HS-27A (cell line): ENCODE measurements around the gene GPR21.

ENCODE experiments used
- DNase-seq: peaks from one replicate; pipeline ENCODE4 v3.0.0-alpha.2; 2012; ENCODE audit warnings: low read depth, missing footprints

Gene GPR21

DNA sequence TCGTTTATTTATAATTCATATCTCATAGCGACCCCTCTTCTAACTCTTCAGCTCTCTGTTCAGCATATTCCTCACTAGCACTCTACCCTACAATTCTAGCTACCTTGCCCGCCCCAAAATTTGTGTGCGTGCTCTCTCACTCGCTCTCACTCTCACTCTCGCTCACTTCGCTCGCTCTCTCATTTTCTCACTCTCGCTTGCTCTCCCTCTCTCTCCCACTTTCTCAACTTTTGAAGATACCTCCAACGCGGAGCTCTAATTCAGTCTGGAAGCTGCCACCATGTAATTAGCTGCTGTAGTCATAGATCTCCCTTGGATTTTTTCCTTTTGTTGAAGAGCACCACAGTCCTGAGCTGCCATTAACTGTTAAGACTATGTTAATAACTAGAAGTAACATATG, 30.4 kb downstream of the GPR21 start:
- no peak for DNase-seq

DNA sequence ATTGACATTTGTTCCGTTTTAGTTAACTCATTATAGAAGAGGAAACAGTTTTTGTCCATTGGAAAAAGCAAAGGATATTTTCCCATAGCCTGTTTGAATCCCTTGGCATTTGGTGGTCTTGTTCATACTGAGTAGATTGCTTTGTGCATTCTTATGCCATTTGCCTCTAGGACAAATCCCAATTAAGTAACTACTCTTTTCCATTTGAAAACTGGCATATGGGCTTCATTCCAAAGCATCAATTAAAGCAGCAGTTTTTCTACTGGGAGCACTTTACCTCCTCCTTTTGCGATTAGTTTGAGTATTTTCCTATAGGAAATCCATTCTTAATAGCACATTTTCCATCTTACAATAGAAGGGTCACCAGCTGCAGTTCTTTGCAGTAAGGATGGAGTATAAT, 31.2 kb downstream of the GPR21 start:
- DNase-seq = no peak

DNA sequence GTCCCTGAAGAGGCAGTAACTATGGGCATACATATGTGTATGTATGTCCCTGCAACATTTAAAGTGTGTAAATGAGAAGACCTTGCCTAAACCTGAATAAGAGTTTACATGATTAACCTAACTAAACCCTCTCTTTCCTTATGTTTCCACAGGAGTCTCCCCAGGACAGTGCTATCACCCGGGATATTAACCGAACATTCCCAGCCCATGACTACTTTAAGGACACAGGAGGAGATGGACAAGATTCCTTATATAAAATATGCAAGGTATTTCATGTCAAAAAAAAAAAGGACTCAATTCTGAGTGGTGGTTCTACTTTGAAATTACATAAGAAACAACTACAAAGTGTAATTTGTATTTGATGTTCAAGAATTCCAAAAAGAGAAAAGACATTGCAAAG, 31.7 kb downstream of the GPR21 start:
- no peak for DNase-seq

DNA sequence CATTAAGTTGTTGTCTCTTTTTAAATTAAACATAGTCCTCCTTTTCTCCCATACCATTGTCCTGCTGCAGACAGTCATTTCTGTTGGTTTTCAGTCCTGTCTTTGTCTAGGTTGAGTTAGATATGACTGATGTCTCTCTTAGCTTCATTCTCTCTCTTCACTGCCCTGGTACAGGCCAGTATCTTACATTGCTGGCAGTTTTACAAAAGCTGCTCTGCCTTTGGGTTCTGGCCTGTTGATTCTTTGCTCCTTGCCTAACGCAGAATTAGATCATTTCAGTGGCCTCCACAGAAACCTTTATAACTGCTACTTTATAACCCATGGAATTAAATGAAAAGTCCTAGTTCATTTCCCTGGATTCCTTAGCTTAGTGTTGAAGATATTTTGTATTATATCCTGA, 33.7 kb downstream of the GPR21 start:
- DNase-seq = no peak

DNA sequence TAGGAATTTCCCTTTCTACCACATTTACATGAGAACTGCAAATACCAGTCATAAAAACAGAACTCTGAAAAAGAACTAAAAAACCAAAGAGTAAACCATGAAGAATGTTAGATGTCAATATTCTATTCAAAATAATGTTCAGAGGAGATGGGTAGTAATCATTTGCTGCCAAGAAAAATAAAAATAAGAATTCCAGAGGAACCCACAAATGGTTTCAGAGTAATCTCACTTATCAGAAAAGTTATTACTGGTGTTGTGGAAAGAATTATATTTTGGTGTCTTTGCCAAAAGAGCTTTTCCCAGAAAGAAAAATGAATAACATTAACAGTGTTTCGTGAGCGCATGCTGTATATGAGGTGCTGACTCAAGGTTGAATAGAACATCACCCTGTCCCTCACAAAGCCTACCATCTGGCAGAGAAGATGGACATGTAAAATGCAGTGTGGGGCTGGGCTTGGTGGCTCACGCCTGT, 35.6 kb downstream of the GPR21 start:
- DNase-seq = peak; percentile 72

DNA sequence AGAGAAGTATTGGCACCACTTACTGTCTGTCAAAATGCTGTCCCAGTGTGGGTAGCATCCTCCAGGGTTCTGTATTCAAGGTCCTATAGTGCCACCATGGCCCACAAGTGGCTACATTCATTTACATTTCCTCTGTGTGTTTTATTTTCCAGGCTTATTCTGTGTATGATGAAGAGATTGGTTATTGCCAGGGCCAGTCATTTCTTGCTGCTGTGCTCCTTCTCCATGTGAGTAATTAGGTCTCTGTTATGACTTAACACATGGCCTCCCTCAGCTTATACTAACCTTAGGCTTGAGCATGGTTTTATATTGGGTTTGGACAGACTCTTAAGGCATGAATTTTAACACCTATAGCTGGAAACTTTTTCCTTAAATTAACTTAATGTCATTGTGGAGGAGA, 36.7 kb downstream of the GPR21 start:
- DNase-seq = no peak

DNA sequence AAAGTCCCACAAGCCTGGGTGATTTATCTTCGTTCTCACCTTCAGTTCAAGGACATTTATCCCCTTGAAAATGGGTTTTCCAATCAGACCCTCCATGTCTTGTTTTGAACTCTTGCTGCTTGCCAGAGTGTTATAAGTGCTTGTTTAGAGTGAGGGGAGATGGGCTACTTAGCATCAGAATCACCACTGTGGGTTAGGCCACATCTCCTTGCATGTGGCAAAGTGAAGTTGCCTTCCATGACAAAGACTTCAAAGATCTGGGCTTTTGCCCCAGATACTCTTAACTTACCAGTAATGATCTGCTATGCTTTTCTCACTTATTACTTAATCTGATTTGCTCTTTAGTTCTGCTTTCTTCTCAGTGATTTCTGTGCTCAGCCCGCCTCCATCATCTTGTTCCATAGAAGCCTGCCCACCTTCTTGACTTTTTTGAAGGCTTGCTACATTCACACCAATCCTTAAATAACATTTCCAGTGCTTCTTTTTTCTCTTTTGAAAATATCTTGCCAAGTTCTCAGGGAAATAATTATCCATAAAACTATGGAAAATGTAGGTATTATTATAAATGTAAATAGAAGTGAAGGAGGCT, 39.0 kb downstream of the GPR21 start:
- DNase-seq = no peak

DNA sequence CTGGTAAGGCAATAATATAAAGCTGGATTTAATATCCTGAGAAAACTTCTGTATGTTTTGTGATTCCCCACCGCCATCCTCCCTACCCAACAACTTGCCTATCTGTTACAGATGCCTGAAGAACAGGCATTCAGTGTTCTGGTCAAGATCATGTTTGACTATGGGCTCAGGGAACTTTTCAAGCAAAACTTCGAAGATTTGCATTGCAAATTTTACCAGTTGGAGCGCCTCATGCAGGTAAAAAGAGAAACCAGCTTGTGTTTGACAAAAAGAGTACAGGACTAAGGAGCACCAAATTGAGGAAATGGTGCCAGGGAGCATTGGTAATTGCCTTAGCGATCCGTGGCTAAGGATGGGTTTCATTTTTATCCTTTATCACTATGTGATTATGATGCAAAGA, 40.0 kb downstream of the GPR21 start:
- no peak for DNase-seq

DNA sequence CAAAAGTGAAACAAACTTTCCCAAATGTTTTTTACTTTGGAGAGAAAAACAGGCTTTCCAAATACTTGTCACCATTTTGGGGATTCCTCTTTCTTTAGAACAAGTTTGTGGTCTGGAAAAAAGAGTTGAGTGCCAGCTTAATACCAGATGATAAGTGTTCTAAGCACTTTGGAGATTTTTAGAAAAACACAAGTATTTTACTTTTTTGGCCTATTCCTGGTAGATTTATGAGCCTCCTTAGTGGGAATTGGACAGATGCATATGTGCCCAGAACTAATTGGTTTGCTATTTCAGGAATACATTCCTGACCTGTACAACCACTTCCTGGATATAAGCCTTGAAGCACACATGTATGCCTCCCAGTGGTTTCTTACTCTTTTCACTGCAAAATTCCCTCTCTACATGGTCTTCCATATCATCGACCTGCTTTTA, 40.5 kb downstream of the GPR21 start:
- no peak for DNase-seq

DNA sequence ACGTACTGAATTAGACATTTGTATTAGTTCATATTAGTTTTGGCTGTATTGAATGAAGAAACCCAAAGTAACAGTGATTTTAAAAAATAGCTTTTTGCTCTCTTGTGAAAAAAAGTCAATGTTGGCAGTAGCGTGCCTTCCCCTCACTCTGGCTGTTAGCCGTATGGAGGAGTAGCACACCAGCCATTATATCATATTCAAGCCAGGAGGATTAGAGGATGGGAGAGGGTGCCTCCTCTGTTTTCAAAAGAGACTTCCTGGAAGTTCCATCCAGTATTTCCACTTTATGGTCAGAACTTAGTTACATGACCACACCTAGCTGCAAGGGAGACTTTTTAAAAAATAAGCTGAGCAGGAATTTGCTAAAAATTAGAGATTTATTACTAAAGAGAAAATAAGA, 41.2 kb downstream of the GPR21 start:
- no peak for DNase-seq

DNA sequence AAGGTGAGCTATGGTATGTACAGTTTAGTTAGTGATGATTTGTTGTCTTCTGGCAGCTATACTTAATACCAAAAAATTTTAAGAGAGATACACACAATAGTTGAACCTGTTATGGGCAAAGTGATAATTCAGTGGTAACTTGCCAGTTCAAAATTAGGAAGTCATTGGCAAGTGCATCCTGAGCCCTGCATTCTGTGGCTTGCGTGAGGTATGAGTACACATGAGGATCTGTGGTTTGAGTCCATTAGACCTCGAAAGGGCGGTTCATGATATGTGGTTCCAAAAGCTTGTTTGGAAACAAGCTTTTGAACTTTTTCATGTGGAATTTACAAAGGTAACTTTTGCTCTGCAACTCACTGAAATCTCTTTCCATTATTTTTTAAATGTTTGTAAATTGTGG, 47.0 kb downstream of the GPR21 start:
- DNase-seq = no peak

DNA sequence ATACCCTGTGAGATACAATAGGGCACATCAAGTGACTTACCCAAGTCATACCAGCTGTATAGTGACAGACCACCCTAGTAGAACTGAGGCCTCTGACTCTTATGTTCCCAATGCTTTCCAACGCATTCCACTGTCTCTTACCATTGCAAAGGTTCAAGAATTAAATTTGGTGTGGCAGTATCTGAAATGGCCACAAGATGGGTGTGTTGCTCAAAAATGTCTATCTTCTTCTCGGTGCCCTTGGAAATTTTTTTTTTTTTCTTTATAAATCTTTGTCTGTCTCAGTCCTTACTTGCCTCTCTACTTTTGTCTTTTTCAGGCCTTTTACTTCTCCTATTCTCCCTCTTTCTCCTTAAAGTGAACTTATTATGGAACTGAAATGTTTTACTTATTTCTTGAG, 48.4 kb downstream of the GPR21 start:
- no peak for DNase-seq

DNA sequence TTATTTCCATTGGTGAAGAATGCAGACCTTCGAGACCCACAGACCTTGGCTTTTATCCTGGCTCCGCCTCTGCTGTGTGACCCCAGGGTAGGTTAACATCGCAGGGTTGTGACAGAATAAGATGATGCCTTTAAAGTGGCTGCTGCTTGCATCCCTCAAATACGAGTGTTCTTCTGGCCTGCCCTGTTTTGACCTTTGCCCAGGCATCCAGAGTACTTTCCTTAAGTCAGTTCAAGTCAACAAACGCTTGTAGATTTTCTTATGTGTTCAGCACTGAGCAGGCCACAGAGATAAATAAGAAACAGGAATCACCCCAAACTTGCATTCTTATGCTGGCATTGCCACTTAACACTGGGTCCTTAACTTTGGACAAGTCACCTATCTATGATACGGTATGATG, 50.2 kb downstream of the GPR21 start:
- no peak for DNase-seq

DNA sequence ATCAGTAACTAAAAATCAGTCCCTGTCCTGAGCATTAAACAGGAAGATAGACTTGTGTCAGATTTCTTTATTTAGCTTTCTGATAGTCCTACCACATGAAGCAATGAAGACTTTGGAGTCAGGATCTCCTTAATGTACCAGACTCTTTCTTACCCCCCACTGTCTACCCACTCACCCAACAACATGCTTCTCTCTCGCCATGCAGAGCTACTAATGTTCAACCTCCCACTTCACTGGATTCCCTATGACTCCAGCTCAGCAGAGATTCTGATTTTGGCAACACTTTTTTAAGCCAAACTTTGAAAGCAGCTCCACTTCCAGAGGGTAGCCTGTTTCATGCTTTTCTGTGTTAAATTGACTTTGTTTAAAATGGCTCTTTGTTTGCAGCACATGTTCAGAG, 50.8 kb downstream of the GPR21 start:
- DNase-seq = no peak
